PC-3 (cell line): Measurements from ENCODE around the gene SNF8. TPM values are rescaled to one million over a fixed set of nuclear protein-coding genes. Genes with fewer than 3 reads are reported as not detected.
A peak's percentile ranks its signal among the peaks of the same experiment; 100 is the strongest.

ENCODE experiments used
- ATAC-seq: fragments of 200-7000 bp; cut with Tn5 transposase; 2 replicates; pipeline ENCODE4 v1.9.1; 2020; ENCODE audit warnings: mild to moderate bottlenecking, moderate library complexity
- BruUV-seq: library from RNA; stranded (reverse); fragments of 400-500 nt; replicated peaks from 2 replicates; lab custom pipeline; 2021; lab: Mats Ljungman, UMichigan
- CTCF ChIA-PET: fragments of 300-600 bp; sonication (Branson Sonifier 250); formaldehyde crosslinking; loops from one replicate; lab custom pipeline; 2022; ENCODE audit warnings: antibody characterized with exemption; lab: Charles Lee
- POLR2A ChIA-PET: fragments of 300-600 bp; sonication (Branson Sonifier 250); formaldehyde crosslinking; loops from one replicate; lab custom pipeline; 2022; ENCODE audit warnings: antibody characterized with exemption; ENCODE audit not compliant: unreplicated experiment; lab: Charles Lee
- DNase-seq: peaks from one replicate; pipeline ENCODE4 v3.0.0-alpha.2; 2015
- H2AFZ ChIP-seq: fragments of 300-600 bp; sonication (generic); 2 replicates; pipeline ENCODE4 v1.6.0; 2016; ENCODE audit warnings: antibody characterized with exemption, low read length
- H3F3A ChIP-seq: fragments of 300-600 bp; sonication (generic); one replicate; pipeline ENCODE4 v1.6.0; 2017; ENCODE audit warnings: antibody characterized with exemption, low read length, control low read depth, mild to moderate bottlenecking; ENCODE audit not compliant: unreplicated experiment
- H3K27ac ChIP-seq: fragments of 300-600 bp; sonication (generic); 2 replicates; pipeline ENCODE4 v1.5.1; 2016; ENCODE audit warnings: mild to moderate bottlenecking, low read length
- H3K27me3 ChIP-seq: fragments of 300-600 bp; sonication (generic); 2 replicates; pipeline ENCODE4 v1.6.1; 2016; ENCODE audit warnings: low read length, mixed read lengths
- H3K36me3 ChIP-seq: fragments of 300-600 bp; sonication (generic); 2 replicates; pipeline ENCODE4 v1.6.1; 2016; ENCODE audit warnings: low read depth, mixed run types, low read length, mixed read lengths
- H3K4me1 ChIP-seq: fragments of 300-600 bp; sonication (generic); 2 replicates; pipeline ENCODE4 v1.5.1; 2016; ENCODE audit warnings: low read length; ENCODE audit not compliant: insufficient read depth
- H3K4me2 ChIP-seq: fragments of 300-600 bp; sonication (generic); 2 replicates; pipeline ENCODE4 v1.6.0; 2016; ENCODE audit warnings: low read length
- H3K4me3 ChIP-seq: fragments of 300-600 bp; sonication (generic); 2 replicates; pipeline ENCODE4 v1.5.1; 2016; ENCODE audit warnings: mild to moderate bottlenecking, low read length, mixed read lengths
- H3K79me2 ChIP-seq: fragments of 300-600 bp; sonication (generic); 2 replicates; pipeline ENCODE4 v1.6.1; 2017; ENCODE audit warnings: low read length, mixed read lengths
- H3K9ac ChIP-seq: fragments of 300-600 bp; sonication (generic); 2 replicates; pipeline ENCODE4 v1.6.0; 2016; ENCODE audit warnings: mild to moderate bottlenecking, low read length
- H3K9me2 ChIP-seq: fragments of 300-600 bp; sonication (generic); replicated peaks from 2 replicates; pipeline ENCODE4 v1.6.1; 2016; ENCODE audit warnings: mixed run types, low read length, mixed read lengths
- H3K9me3 ChIP-seq: fragments of 300-600 bp; sonication (generic); 2 replicates; pipeline ENCODE4 v1.6.1; 2016; ENCODE audit warnings: low read length, mixed read lengths
- H4K20me1 ChIP-seq: fragments of 300-600 bp; sonication (generic); 2 replicates; pipeline ENCODE4 v1.6.1; 2016; ENCODE audit warnings: low read length, mixed read lengths
- EZH2 ChIP-seq: fragments of 300-600 bp; sonication (generic); IDR thresholded peaks from one replicate; pipeline ENCODE4 v1.6.1; 2017; ENCODE audit warnings: antibody characterized with exemption, mild to moderate bottlenecking, low read length; ENCODE audit not compliant: unreplicated experiment
- EZH2phosphoT487 ChIP-seq: fragments of 300-600 bp; sonication (generic); IDR thresholded peaks from 2 replicates; pipeline ENCODE4 v1.6.1; 2018; ENCODE audit warnings: mild to moderate bottlenecking, antibody characterized with exemption, low read length, borderline replicate concordance
- intact Hi-C: fragments of 100-400 bp; cut with micrococcal nuclease; formaldehyde crosslinking; loops from 2 replicates; pipeline ENCODE4 v1.9.0; 2023
- total RNA-seq: library from RNA; depleted of rRNA; stranded (reverse); fragments of >200 nt; gene quantifications from 2 replicates; pipeline ENCODE4 v1.2.3, GENCODE V29; 2014
- TF ChIP-seq, protein P1 (sequence below): fragments of 300-600 bp; sonication (generic); conservative IDR thresholded peaks from 2 replicates; pipeline ENCODE4 v1.5.1; 2017; ENCODE audit warnings: antibody characterized with exemption, low read depth, mild to moderate bottlenecking, low read length

SNF8 gene
- total RNA-seq, 1 experiment from 2014 or later = 278 TPM

DNA sequence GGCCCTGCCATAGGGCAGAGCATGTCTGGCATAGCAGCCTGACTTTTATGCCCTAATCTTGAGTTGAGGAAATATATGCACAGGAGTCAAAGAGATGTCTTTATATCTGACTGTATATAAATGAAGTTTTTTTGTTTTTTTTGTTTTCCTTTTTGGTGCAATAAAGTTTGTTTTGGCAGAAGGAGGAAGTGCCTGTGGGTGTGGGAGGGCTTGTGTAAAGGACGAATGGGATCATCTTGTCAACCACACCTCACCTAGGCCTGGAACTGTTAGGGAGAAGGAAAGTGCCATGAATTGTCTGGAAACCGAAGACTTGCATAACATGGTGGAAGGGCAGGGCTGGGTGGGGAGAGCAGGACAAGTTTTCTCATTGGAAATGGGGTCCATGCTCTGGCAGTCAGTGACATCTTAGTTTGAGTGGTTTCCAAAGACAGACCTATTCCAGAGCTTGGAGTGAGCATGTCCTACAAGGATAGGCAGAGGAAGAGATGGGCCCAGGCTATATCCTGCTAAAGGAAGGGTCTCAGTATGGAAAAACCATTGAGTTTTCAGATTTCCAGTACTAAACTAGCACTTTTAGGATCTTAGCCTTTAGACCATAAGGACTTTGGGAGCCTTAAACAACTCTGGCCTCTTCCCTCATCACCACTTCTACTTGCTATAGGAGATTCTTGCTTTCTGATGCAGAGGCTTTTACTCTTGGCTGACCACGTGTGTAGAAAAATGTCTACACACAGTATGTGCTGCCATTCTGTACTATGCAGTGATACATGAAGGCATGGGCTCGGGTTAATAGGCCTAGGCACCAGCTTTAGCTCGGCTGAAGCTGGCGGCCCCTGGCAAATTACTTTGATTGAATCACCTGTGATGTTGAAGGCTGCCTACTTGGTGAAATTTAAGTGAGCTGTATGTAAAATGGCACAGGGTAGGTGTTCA, 15.5 kb downstream of the SNF8 start:
- H4K20me1 ChIP-seq = peaks cover 3% of the 10 kb centered on the region; the same call in 1 of the 2 replicates
- DNase-seq = no peak
- H3K9ac ChIP-seq = no peak overlapping the region
- ATAC-seq = peak; percentile 14
- H3K9me3 ChIP-seq = no peaks in the 10 kb centered on the region
- TF ChIP-seq, protein P1, sequence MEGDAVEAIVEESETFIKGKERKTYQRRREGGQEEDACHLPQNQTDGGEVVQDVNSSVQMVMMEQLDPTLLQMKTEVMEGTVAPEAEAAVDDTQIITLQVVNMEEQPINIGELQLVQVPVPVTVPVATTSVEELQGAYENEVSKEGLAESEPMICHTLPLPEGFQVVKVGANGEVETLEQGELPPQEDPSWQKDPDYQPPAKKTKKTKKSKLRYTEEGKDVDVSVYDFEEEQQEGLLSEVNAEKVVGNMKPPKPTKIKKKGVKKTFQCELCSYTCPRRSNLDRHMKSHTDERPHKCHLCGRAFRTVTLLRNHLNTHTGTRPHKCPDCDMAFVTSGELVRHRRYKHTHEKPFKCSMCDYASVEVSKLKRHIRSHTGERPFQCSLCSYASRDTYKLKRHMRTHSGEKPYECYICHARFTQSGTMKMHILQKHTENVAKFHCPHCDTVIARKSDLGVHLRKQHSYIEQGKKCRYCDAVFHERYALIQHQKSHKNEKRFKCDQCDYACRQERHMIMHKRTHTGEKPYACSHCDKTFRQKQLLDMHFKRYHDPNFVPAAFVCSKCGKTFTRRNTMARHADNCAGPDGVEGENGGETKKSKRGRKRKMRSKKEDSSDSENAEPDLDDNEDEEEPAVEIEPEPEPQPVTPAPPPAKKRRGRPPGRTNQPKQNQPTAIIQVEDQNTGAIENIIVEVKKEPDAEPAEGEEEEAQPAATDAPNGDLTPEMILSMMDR = no peak
- no peak for TF ChIP-seq EZH2
- TF ChIP-seq EZH2phosphoT487 = no peak
- BruUV-seq = no TSS peak
- ChIA-PET CTCF (interaction anchor here (0.5 to 0.9 kb wide), 2 partner anchors 103 to 362 kb away, joined by 3 to 9 read pairs; no protein-coding TSS in a partner anchor), POLR2A (no interaction called here)
- H3F3A ChIP-seq = peaks cover 13% of the 10 kb centered on the region
- H3K79me2 ChIP-seq = no peaks in the 10 kb centered on the region
- no peak overlapping the region for H3K27ac ChIP-seq
- H3K4me1 ChIP-seq = no peaks in the 10 kb centered on the region
- no peak overlapping the region for H3K4me2 ChIP-seq
- H3K27me3 ChIP-seq = no peaks in the 10 kb centered on the region
- no peaks in the 10 kb centered on the region for H3K9me2 ChIP-seq
- peaks cover 90% of the 10 kb centered on the region for H3K36me3 ChIP-seq
- H3K4me3 ChIP-seq = no peak overlapping the region
- no peak overlapping the region for H2AFZ ChIP-seq
- intact Hi-C loops = no loop called here

DNA sequence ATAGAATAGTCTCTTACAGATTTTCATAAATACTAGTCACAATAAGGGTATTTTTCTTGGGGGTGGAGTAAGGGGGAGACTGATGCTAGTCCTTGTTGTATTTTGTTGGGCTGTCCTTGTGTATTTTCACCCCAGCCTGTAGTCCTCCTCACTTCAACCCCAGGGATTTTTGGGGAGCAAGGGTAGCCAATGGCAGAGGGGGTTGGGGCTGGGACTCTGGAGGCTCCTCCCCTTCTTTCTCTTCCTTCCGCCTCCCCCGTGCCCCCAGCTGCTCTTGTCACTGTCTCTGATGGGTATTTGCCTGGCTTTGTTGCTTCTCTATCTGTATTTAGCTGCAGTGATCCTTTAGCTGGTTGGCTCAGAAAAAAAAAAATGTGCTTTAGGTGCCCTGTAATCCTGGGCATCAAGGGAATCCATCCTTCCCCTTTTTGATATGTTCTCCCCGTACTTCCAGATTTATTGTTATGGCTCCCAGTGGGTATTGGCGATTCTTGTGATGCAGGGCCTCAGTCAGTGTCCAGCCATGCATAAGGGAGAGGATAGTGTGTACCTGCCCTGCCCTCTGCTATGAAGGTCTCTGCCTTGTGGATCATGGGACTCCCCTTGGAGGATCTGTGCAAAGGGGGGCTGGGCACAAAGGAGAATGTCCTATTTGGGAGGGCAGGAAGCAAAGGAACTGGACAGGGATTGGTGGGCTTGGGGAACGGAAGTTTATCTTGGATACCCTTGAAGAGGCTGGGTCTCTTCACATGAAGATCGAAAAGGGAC, 16.5 kb downstream of the SNF8 start:
- CTCF ChIA-PET = no interaction called here
- TF ChIP-seq, protein P1 = no peak
- TF ChIP-seq EZH2phosphoT487 (no peak), EZH2 (no peak)
- intact Hi-C loops = no loop called here

More for the DNA sequence above, 16.5 kb downstream of the SNF8 start:
- Histone ChIP-seq H3K9me3 (no peaks in the 10 kb centered on the region), H4K20me1 (peaks cover 3% of the 10 kb centered on the region; the same call in 1 of the 2 replicates), H3K27ac (no peak overlapping the region), H3K27me3 (no peaks in the 10 kb centered on the region), H3K9me2 (no peaks in the 10 kb centered on the region), H3K4me3 (no peak overlapping the region), H2AFZ (no peak overlapping the region), H3K4me1 (no peaks in the 10 kb centered on the region), H3F3A (peaks cover 13% of the 10 kb centered on the region), H3K36me3 (peaks cover 89% of the 10 kb centered on the region), H3K4me2 (no peak overlapping the region), H3K79me2 (no peaks in the 10 kb centered on the region), H3K9ac (no peak overlapping the region)
- POLR2A ChIA-PET = no interaction called here
- DNase-seq (no peak), ATAC-seq (no peak)
- TSS peak; percentile 15 for BruUV-seq
